HG02623 (cell line): Measurements from ENCODE around the gene PDE10A.

Source experiments
- ATAC-seq: cut with Tn5 transposase; IDR thresholded peaks from one replicate; pipeline ENCODE4 v1.9.1; 2021; ENCODE audit warnings: moderate library complexity; ENCODE audit not compliant: unreplicated experiment

Gene PDE10A

DNA sequence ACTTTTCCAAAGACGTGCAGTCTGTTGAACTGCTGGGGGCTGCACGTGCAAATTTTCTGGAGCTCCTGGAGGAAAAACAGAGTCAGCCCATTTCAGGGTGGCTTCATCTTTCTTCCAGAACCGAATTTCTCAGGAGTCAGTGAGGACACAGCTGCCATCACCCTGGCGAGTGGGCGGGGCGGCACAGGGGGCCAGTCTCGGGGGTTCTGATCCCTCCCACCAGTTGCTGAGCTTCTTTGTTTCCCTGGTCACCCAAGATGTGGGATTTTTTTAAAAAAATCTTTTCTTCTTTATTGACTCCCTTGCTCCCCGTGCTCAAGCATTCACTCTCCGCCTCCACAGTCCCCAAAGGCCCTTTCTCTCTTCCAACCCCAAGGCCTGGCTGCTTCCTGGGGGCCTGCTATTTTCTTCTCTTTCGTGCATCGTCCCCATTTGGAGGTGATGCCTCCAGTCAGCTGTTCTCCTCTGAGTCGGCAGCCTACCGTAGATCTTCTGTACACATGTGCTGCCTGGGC lies 362.6 kb downstream of the PDE10A start:
- ATAC-seq, result no peak

DNA sequence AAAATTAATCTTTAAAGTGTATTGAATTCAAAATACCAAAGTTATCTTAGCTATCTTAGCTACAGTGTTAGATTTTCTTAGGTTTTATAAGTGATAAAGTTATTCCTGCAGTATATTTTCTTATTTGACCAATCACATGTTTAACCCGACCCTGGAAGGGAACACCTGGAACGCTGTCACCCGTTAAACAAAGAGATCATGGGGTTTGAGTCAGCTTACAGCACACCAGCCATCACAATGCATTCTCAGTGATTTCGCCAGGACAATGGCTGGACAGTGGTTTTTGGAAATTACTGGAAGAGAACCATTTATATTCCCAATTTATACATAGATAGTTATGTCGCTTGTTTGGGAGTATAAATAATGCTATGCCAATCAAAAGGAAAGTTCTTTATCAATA lies 364.2 kb downstream of the PDE10A start:
- no peak for ATAC-seq

DNA sequence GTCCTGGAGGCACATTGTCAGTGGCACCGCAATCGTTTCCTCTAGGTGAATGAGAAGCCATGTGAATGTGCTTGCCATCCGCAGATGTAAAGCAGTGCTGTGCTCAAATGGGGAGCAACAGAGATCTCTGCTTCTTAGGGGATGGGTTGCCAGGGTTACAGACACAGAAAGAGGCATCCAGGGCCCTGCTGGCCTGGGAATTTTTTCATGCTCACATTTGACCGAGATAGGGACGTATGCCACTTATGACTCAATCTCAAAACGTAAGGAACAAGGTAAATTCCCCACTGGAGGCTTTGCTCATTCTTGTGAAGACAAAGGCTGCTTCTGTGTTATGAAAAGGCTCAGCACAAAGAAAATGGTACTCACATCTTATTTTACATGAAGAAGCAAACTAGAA lies 364.6 kb downstream of the PDE10A start:
- ATAC-seq, result no peak

DNA sequence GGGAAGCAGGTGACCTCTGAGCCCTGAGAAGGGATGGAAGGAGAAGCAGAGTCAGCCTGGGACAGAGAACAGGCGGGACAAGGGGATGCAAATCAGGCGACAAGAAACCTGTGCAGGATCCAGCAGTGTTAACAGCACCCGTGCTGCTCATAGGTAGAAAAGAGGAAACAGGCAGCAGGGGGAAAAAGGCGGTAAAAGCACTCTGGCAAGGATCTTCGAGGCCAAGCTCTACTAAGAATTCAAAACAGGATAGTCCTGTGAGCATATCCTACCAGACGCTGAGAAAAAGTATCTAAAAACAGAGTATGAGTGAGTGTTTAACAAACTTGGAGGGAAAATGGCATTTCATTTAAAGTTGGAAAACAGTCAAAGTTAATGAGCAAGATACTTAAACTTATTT lies 370.4 kb downstream of the PDE10A start:
- no peak for ATAC-seq
